Activated CD8-positive, alpha-beta T cell treated with anti-CD3 and anti-CD28 coated beads, Interleukin-2, amount 10 ng/mL, durations not matched to agents 7 days and 5 days (primary cell): ENCODE results near the gene DTD1. TPM values are rescaled to one million over a fixed set of nuclear protein-coding genes. Genes with fewer than 3 reads are reported as not detected.
"Not testable (repeated sequence)": the region's sequence is repeated elsewhere in the genome, so short reads cannot be mapped to it uniquely, and the experiment has no call there.

Experiments used
- ATAC-seq: fragments of 150-1000 bp; cut with Tn5 transposase; one replicate; pipeline ENCODE4 v1.10.0; 2021; ENCODE audit warnings: moderate library complexity
- CTCF ChIA-PET: fragments of 350-600 bp; sonication (Branson Sonifier 250); formaldehyde crosslinking; loops from one replicate; lab custom pipeline; 2021; ENCODE audit warnings: antibody characterized with exemption; lab: Charles Lee
- POLR2A ChIA-PET: fragments of 350-600 bp; sonication (Branson Sonifier 250); formaldehyde crosslinking; loops from one replicate; lab custom pipeline; 2021; ENCODE audit warnings: antibody characterized with exemption; lab: Charles Lee
- DNase-seq: peaks from one replicate; pipeline ENCODE4 v3.0.0-alpha.2; 2020
- H3K27ac Mint-ChIP-seq: one replicate; pipeline ENCODE4 v1.8.0; 2021; ENCODE audit warnings: mild to moderate bottlenecking, mixed read lengths
- H3K27me3 Mint-ChIP-seq: one replicate; pipeline ENCODE4 v1.8.0; 2021; ENCODE audit warnings: low read depth, mixed read lengths
- H3K36me3 Mint-ChIP-seq: one replicate; pipeline ENCODE4 v1.8.0; 2021; ENCODE audit warnings: low read depth, mixed read lengths
- H3K4me1 Mint-ChIP-seq: one replicate; pipeline ENCODE4 v1.8.0; 2021; ENCODE audit warnings: low read depth, mixed read lengths
- H3K4me3 Mint-ChIP-seq: one replicate; pipeline ENCODE4 v1.8.0; 2021; ENCODE audit warnings: mild to moderate bottlenecking, mixed read lengths
- H3K9me3 Mint-ChIP-seq: one replicate; pipeline ENCODE4 v1.8.0; 2022; ENCODE audit warnings: mixed read lengths; ENCODE audit not compliant: insufficient read depth
- total RNA-seq, 2 experiments: library from RNA; stranded (reverse); gene quantifications; one replicate each; pipeline ENCODE4 v1.2.3, GENCODE V29; 2021

DTD1 gene
- total RNA-seq, 2 experiments from 2014 or later, result 25.9 to 28.5 TPM

DNA sequence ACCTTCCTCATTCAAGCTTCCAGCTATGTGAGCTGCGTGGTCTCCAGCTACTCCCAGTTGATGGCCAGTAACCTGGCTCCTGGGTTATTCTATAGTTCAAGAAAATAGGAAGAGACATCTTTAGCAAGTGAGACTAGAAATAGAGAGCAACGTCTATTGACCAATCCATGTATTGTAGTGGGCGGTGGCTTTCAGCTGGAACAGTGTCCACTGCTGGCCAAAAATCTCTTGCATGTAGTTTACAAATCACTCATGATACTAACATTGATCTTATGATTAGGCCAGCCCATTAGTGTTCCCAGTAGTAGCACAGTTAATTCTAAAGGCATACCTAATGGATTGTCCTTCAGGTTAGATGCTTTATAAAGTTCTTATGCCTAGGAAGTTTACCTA is 166.8 kb downstream of the DTD1 start:
- DNase-seq, result no peak
- no peak for ATAC-seq
- ChIA-PET CTCF (no interaction called here), POLR2A (no interaction called here)
- no peak overlapping the region for H3K27ac Mint-ChIP-seq
- no peaks in the 10 kb centered on the region for H3K9me3 Mint-ChIP-seq
- H3K4me3 Mint-ChIP-seq, result no peak overlapping the region
- no peaks in the 10 kb centered on the region for H3K36me3 Mint-ChIP-seq
- H3K27me3 Mint-ChIP-seq, result no peaks in the 10 kb centered on the region
- H3K4me1 Mint-ChIP-seq, result peaks cover 2% of the 10 kb centered on the region

DNA sequence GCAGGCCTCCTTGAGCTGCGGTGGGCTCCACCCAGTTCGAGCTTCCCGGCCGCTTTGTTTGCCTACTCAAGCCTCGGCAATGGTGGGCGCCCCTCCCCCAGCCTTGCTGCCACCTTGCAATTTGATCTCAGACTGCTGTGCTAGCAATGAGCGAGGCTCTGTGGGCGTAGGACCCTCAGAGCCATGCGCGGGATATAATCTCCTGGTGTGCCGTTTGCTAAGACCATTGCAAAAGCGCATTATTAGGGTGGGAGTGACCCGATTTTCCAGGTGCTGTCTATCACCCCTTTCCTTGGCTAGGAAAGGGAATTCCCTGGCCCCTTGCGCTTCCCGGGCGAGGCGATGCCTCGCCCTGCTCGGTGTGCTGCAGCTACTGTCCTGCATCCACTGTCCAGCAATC is 173.0 kb downstream of the DTD1 start:
- H3K4me1 Mint-ChIP-seq, H3K4me3 Mint-ChIP-seq, DNase-seq, H3K27me3 Mint-ChIP-seq, POLR2A ChIA-PET, H3K27ac Mint-ChIP-seq, ATAC-seq, H3K9me3 Mint-ChIP-seq, H3K36me3 Mint-ChIP-seq, CTCF ChIA-PET: not testable (repeated sequence)

DNA sequence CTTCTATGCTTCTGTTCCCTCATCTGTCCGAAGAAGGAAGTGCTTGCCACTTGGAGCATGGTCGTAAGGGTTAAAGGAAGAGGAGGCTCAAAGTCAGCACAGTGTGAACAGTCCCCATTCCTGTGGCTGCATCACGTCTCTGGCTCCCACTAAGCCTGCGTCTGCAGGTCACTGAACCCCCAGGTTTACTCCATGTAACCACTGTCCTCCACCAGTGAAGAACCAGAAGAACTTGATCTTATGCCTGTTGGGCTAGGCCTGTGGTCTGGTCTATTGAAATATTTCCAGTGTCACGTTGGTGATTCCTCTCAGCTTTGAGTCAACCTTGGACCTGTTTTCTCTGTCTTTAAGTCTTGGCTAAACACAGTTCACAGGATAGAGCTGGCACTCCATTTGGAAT is 179.8 kb downstream of the DTD1 start:
- Mint-ChIP-seq H3K27me3 (no peaks in the 10 kb centered on the region), H3K9me3 (no peaks in the 10 kb centered on the region), H3K36me3 (no peaks in the 10 kb centered on the region), H3K4me3 (no peak overlapping the region), H3K4me1 (no peaks in the 10 kb centered on the region), H3K27ac (no peak overlapping the region)
- no peak for ATAC-seq
- ChIA-PET CTCF (no interaction called here), POLR2A (no interaction called here)
- no peak for DNase-seq

GRCh38 chr20:18773566-18773965 is 185.7 kb downstream of the DTD1 start:
- H3K4me3 Mint-ChIP-seq, result no peak overlapping the region
- H3K27me3 Mint-ChIP-seq, result peaks cover 12% of the 10 kb centered on the region
- DNase-seq, result no peak
- ATAC-seq, result no peak
- H3K36me3 Mint-ChIP-seq, result no peaks in the 10 kb centered on the region
- H3K27ac Mint-ChIP-seq, result no peak overlapping the region
- CTCF ChIA-PET, result no interaction called here
- H3K4me1 Mint-ChIP-seq, result no peaks in the 10 kb centered on the region
- POLR2A ChIA-PET, result no interaction called here
- no peaks in the 10 kb centered on the region for H3K9me3 Mint-ChIP-seq

DNA sequence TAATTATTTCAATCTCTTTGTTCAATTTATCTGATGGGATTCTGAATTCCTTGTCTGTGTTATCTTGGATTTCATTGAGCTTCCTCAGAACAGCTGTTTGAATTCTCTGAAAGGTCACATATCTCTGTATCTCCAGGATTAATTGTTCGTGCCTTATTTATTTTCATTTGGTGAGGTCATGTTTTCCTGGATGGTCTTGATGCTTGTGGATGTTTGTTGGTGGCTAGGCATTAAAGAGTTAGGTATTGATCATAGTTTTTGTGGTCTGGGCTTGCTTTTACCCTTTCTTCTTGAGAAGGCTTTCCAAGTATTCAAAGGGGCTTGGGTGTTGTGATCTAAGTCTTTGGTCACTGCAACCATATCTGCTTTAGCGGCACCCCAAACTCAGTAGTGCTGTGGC is 186.4 kb downstream of the DTD1 start:
- Mint-ChIP-seq H3K4me3 (no peak overlapping the region), H3K36me3 (no peaks in the 10 kb centered on the region), H3K27ac (no peak overlapping the region), H3K27me3 (peaks cover 12% of the 10 kb centered on the region), H3K9me3 (no peaks in the 10 kb centered on the region), H3K4me1 (no peaks in the 10 kb centered on the region)
- DNase-seq (no peak), ATAC-seq (no peak)
- ChIA-PET CTCF (no interaction called here), POLR2A (no interaction called here)

GRCh38 chr20:18775633-18776032 is 187.8 kb downstream of the DTD1 start:
- Mint-ChIP-seq H3K4me1 (no peaks in the 10 kb centered on the region), H3K4me3 (no peak overlapping the region), H3K36me3 (no peaks in the 10 kb centered on the region), H3K27me3 (peaks cover 12% of the 10 kb centered on the region), H3K27ac (no peak overlapping the region), H3K9me3 (no peaks in the 10 kb centered on the region)
- no peak for ATAC-seq
- ChIA-PET POLR2A (no interaction called here), CTCF (no interaction called here)
- DNase-seq, result no peak

DNA sequence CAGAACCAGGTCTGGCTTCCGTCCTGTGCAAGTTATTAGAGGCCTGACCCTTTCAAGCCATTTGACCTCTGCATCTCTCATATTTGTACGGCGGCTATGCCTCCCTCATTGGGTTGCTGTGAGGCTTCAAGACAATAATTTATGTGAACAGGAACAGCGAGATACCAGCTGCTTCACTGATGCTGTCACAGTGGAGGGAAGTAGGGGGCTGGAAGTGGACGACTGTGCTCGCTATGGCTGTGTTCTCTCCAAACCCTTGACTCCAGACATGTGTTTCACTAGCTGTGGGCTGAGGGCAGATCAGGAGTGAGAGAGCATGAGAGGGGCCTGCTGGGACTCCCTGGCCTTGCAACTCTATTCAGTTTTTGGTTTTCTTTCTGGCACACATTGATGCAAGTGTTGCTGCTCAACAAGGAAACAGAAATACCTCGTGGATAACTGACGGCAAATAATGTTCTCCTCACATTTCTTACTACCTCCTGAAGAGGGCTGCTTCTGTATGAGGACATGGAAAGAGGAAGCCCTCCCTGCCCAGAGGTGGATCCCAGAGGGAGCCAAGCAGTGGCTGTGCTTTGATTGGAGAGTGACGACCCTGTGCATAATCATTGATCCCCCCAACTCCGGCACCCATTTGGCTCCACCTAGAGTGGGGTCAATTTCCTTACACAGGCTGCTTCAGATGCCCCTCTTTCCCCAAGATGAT is 191.0 kb downstream of the DTD1 start:
- H3K4me3 Mint-ChIP-seq, result no peak overlapping the region
- no peaks in the 10 kb centered on the region for H3K9me3 Mint-ChIP-seq
- no peaks in the 10 kb centered on the region for H3K36me3 Mint-ChIP-seq
- no peaks in the 10 kb centered on the region for H3K4me1 Mint-ChIP-seq
- no peak for DNase-seq
- ATAC-seq, result no peak
- CTCF ChIA-PET, result interaction anchor here (1.0 kb wide), 1 partner anchor 147 kb away, joined by 3 read pairs; no protein-coding TSS in a partner anchor
- POLR2A ChIA-PET, result no interaction called here
- peaks cover 4% of the 10 kb centered on the region for H3K27me3 Mint-ChIP-seq
- no peak overlapping the region for H3K27ac Mint-ChIP-seq

DNA sequence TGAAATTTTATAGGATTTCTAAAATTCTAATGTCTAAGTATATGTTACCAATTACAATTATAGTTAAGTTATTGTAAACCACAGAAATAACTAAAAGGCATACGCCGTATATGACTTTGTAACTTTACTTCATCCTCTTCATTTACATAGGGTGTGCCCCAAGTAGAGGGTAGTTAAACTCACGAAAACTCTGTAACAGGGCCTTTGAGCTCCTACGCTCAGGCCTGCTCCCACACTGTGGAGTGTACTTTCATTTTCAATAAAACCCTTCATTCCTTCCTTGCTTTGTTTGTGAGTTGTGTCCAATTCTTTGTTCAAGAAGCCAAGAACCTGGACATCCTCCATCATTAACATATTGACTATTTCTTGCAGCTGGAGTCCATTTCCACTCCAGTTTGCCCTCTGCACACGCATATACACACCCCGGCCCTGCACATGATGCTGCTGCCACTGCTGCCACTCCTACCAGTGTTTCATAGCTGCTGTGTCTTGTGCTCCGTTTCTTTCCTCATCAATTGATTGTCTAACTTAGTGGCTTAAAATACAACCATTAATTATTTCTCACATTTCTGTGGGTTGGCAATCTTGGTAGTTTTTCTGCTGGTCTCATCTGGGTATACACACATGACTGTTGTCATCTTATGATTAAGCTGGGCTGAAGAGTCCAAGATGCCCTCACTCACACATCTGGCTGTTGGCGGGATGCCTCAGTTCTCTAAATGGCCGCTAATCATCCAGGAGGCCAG is 192.7 kb downstream of the DTD1 start:
- H3K9me3 Mint-ChIP-seq, result no peaks in the 10 kb centered on the region
- no peak overlapping the region for H3K4me3 Mint-ChIP-seq
- H3K27ac Mint-ChIP-seq, result no peak overlapping the region
- peaks cover 4% of the 10 kb centered on the region for H3K27me3 Mint-ChIP-seq
- no peaks in the 10 kb centered on the region for H3K36me3 Mint-ChIP-seq
- ATAC-seq, result no peak
- no peak for DNase-seq
- ChIA-PET CTCF (no interaction called here), POLR2A (no interaction called here)
- no peaks in the 10 kb centered on the region for H3K4me1 Mint-ChIP-seq

DNA sequence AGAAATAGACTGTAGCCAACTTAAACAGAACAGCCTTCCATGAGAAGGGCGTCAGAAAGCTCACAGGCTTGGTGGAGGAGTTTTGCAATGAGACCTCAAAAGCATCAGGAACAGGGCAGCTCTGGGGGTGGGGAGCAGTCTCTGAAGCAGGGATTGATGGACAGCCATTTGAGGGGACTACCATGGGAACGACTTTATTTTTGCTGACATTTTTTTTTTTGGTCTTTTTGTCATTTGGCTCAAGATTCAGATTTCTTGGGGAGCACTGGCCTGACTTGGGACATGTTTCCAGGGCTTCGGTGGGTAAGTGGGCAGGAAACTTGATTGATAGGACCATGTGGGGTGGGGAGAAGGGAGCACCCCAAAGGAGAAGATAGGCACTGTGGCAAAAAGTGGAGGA is 193.7 kb downstream of the DTD1 start:
- ChIA-PET POLR2A (no interaction called here), CTCF (no interaction called here)
- no peak overlapping the region for H3K4me3 Mint-ChIP-seq
- no peak for DNase-seq
- H3K36me3 Mint-ChIP-seq, result no peaks in the 10 kb centered on the region
- no peaks in the 10 kb centered on the region for H3K9me3 Mint-ChIP-seq
- ATAC-seq, result no peak
- no peaks in the 10 kb centered on the region for H3K4me1 Mint-ChIP-seq
- no peak overlapping the region for H3K27ac Mint-ChIP-seq
- peaks cover 4% of the 10 kb centered on the region for H3K27me3 Mint-ChIP-seq

DNA sequence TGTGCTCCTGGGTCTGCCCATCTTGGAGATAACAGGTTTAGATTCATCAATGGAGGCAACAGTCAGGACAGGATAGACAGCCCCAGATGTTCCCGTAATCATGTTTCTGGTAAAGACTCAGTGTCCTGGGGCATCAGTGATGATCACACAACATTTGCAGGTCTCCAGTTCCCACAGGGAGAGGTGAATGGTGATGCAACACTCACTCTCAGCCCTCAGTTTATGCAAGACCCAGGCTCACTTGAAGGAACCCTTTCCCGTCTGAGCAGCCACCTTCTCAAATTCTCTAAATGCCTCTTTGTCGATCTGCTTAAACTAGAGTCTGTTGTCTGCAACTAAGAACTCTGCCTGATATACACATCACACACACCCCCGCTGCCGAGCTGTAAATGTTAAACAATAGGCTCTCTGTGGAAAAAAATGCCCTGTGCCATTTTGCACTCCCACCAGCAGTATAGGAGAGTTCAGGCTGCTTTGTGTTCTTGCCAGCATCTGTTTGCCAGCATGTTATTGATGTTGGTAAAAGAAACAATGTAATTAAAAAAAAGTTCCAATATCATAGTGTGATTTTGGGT is 195.6 kb downstream of the DTD1 start:
- H3K4me1 Mint-ChIP-seq, result no peaks in the 10 kb centered on the region
- peaks cover 2% of the 10 kb centered on the region for H3K27me3 Mint-ChIP-seq
- ChIA-PET CTCF (no interaction called here), POLR2A (no interaction called here)
- no peak overlapping the region for H3K4me3 Mint-ChIP-seq
- H3K27ac Mint-ChIP-seq, result no peak overlapping the region
- no peak for DNase-seq
- H3K9me3 Mint-ChIP-seq, result no peaks in the 10 kb centered on the region
- H3K36me3 Mint-ChIP-seq, result no peaks in the 10 kb centered on the region
- ATAC-seq, result no peak

DNA sequence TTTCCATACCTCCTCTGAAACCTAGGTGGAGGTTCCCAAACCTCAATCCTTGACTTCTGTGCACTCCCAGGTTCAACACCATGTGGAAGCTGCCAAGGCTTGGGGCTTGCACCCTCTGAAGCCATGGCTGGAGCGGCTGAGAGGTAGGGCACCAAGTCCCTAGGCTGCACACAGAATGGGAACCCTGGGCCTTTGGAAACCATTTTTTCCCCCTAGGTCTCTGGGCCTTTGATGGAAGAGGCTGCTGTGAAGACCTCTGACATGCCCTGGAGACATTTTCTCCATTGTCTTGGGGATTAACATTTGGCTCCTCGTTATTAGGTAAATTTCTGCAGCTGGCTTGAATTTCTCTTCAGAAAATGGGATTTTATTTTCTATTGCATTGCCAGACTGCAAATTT is 199.2 kb downstream of the DTD1 start:
- DNase-seq, ATAC-seq, POLR2A ChIA-PET, H3K27ac Mint-ChIP-seq, H3K9me3 Mint-ChIP-seq, H3K4me3 Mint-ChIP-seq, H3K27me3 Mint-ChIP-seq, CTCF ChIA-PET, H3K4me1 Mint-ChIP-seq, H3K36me3 Mint-ChIP-seq: not testable (repeated sequence)

DNA sequence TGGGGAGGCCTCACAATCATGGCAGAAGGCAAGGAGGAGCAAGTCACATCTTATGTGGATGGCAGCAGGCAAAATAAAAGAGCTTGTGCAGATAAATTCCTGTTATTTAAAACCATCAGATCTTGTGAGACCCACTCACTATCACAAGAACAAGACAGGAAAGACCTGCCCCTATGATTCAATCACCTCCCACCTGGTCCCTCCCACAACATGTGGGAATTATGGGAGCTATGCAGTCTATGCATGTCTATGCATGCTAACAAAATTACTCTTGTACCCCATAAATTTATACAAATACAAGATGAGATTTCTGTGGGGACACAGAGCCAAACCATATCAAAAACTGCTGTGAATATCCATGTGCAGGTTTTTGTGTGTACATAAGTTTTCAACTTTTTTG is 200.2 kb downstream of the DTD1 start:
- CTCF ChIA-PET, result interaction anchor here (0.5 kb wide), 1 partner anchor 447 kb away, joined by 5 read pairs; no protein-coding TSS in a partner anchor
- H3K27me3 Mint-ChIP-seq, result peaks cover 9% of the 10 kb centered on the region
- no peak for ATAC-seq
- no peaks in the 10 kb centered on the region for H3K9me3 Mint-ChIP-seq
- no peaks in the 10 kb centered on the region for H3K36me3 Mint-ChIP-seq
- POLR2A ChIA-PET, result no interaction called here
- no peak overlapping the region for H3K27ac Mint-ChIP-seq
- H3K4me3 Mint-ChIP-seq, result no peak overlapping the region
- DNase-seq, result no peak
- no peaks in the 10 kb centered on the region for H3K4me1 Mint-ChIP-seq
